ENCODE measurements around the gene SPATA2. TPM values are rescaled to one million over a fixed set of nuclear protein-coding genes. Genes with fewer than 3 reads are reported as not detected.

Gene SPATA2
- total RNA-seq, 1 experiment from 2014 or later: 6.6 TPM

- POLR2A ChIA-PET: interaction anchor here (0.7 to 1.3 kb wide), 3 partner anchors 21 to 592 kb away, joined by 3 read pairs; no protein-coding TSS in a partner anchor
- CTCF ChIA-PET: interaction anchor here (0.8 to 3.0 kb wide), 6 partner anchors 29 to 328 kb away, joined by 3 to 10 read pairs (median 4); no protein-coding TSS in a partner anchor
- no TSS peak for BruUV-seq (replicated peaks)
- H3K4me3 ChIP-seq (replicated peaks in 1 of 2; ENCODE audit: low read depth in 1 of 2, low read length in 2 of 2): peak within 1 kb of the TSS; percentile 96 to 99
- peaks cover 18 to 27% of the 10 kb centered on the region in 2 experiments for H3K4me1 ChIP-seq (ENCODE audit: control insufficient read depth in 1 of 2, insufficient read depth in 2 of 2, low read length in 2 of 2)
- DNase-seq (ENCODE audit: low read depth, low spot score): peak; percentile 83
- H3K9me2 ChIP-seq (ENCODE audit: insufficient read depth): no peaks in the 10 kb centered on the region
- peak within 1 kb of the TSS; percentile 65 for H3K27ac ChIP-seq (ENCODE audit: low read depth, low read length)
- peaks cover 6% of the 10 kb centered on the region in 2 experiments; a peak in 1 of 4 replicates for H3K36me3 ChIP-seq (ENCODE audit: control insufficient read depth in 1 of 2, insufficient read depth in 2 of 2, low read length in 2 of 2)
- peaks cover 50% of the 10 kb centered on the region for H3K79me2 ChIP-seq (ENCODE audit: insufficient read depth, low read length)
- H3K4me2 ChIP-seq (ENCODE audit: low read length): peak within 1 kb of the TSS; percentile 75
- H3K27me3 ChIP-seq (ENCODE audit: insufficient read depth, low read length): no peaks in the 10 kb centered on the region
- intact Hi-C loops (cut with micrococcal nuclease): loop anchor here (1.0 kb wide), 1 partner anchor 8 kb away; no protein-coding TSS in a partner anchor
- RAD21 ChIA-PET (ENCODE audit: low non-redundant PET in 1 of 2, low total read pairs in 2 of 2, uncharacterized antibody in 2 of 2, unreplicated experiment in 2 of 2): no interaction called here
- H4K20me1 ChIP-seq (ENCODE audit: insufficient read depth): no peaks in the 10 kb centered on the region
- H3K9ac ChIP-seq (ENCODE audit: low read length): peak within 1 kb of the TSS; percentile 97
- peak; percentile 89 for ATAC-seq
- no peaks in the 10 kb centered on the region for H3K9me3 ChIP-seq (ENCODE audit: control insufficient read depth in 1 of 2, insufficient read depth in 1 of 2, low read depth in 1 of 2, low read length in 2 of 2)
- H2AFZ ChIP-seq (ENCODE audit: low read depth, low read length, poor library complexity, severe bottlenecking): peak within 1 kb of the TSS; percentile 98
- TF ChIP-seq FOSL1 (IDR thresholded peaks at IDR 0.05; ENCODE audit: low read depth): no peak
- TF ChIP-seq ZNF274 (IDR thresholded peaks at IDR 0.05; ENCODE audit: low read depth, low read length): no peak
- TF ChIP-seq, protein P1, sequence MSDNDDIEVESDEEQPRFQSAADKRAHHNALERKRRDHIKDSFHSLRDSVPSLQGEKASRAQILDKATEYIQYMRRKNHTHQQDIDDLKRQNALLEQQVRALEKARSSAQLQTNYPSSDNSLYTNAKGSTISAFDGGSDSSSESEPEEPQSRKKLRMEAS (IDR thresholded peaks at IDR 0.05): peak; percentile 74; the same call in 1 of the 2 replicates
- TF ChIP-seq POLR2A (IDR thresholded peaks at IDR 0.05; ENCODE audit: borderline replicate concordance, extremely low read depth, insufficient read depth, insufficient read length): peak; percentile 58
- peak; percentile 58; the same call in 1 of the 2 replicates for TF ChIP-seq JUND (IDR thresholded peaks at IDR 0.05)
- TF ChIP-seq, protein P2, sequence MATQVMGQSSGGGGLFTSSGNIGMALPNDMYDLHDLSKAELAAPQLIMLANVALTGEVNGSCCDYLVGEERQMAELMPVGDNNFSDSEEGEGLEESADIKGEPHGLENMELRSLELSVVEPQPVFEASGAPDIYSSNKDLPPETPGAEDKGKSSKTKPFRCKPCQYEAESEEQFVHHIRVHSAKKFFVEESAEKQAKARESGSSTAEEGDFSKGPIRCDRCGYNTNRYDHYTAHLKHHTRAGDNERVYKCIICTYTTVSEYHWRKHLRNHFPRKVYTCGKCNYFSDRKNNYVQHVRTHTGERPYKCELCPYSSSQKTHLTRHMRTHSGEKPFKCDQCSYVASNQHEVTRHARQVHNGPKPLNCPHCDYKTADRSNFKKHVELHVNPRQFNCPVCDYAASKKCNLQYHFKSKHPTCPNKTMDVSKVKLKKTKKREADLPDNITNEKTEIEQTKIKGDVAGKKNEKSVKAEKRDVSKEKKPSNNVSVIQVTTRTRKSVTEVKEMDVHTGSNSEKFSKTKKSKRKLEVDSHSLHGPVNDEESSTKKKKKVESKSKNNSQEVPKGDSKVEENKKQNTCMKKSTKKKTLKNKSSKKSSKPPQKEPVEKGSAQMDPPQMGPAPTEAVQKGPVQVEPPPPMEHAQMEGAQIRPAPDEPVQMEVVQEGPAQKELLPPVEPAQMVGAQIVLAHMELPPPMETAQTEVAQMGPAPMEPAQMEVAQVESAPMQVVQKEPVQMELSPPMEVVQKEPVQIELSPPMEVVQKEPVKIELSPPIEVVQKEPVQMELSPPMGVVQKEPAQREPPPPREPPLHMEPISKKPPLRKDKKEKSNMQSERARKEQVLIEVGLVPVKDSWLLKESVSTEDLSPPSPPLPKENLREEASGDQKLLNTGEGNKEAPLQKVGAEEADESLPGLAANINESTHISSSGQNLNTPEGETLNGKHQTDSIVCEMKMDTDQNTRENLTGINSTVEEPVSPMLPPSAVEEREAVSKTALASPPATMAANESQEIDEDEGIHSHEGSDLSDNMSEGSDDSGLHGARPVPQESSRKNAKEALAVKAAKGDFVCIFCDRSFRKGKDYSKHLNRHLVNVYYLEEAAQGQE (IDR thresholded peaks at IDR 0.05; ENCODE audit: low read depth): no peak
- no peak for TF ChIP-seq EZH2 (IDR thresholded peaks at IDR 0.05)
- peak; percentile 98 for TF ChIP-seq YY1 (IDR thresholded peaks at IDR 0.05; ENCODE audit: extremely low read depth, insufficient replicate concordance, low read depth, low read length)
- no peak for TF ChIP-seq ATF3 (IDR thresholded peaks at IDR 0.05)
- no peak for TF ChIP-seq TCF7L2 (IDR thresholded peaks at IDR 0.05; ENCODE audit: borderline replicate concordance, extremely low read depth, insufficient read depth, insufficient read length)
- TF ChIP-seq ELF1 (IDR thresholded peaks at IDR 0.05; ENCODE audit: borderline replicate concordance, low read depth): no peak
- peak; percentile 78 for TF ChIP-seq EGR1 (IDR thresholded peaks at IDR 0.05; ENCODE audit: low read depth)
- peak; percentile 94 for TF ChIP-seq POLR2AphosphoS5 (IDR thresholded peaks at IDR 0.05; ENCODE audit: low read depth, low read length)
- peak; percentile 90 for TF ChIP-seq SIN3A (IDR thresholded peaks at IDR 0.05; ENCODE audit: low read depth)
- TF ChIP-seq SRF (IDR thresholded peaks at IDR 0.05; ENCODE audit: low read depth): no peak
- TF ChIP-seq RAD21 (IDR thresholded peaks at IDR 0.05; ENCODE audit: low read depth): no peak
- TF ChIP-seq EZH2phosphoT487 (IDR thresholded peaks at IDR 0.05; ENCODE audit: borderline replicate concordance): no peak
- TF ChIP-seq, protein P3, sequence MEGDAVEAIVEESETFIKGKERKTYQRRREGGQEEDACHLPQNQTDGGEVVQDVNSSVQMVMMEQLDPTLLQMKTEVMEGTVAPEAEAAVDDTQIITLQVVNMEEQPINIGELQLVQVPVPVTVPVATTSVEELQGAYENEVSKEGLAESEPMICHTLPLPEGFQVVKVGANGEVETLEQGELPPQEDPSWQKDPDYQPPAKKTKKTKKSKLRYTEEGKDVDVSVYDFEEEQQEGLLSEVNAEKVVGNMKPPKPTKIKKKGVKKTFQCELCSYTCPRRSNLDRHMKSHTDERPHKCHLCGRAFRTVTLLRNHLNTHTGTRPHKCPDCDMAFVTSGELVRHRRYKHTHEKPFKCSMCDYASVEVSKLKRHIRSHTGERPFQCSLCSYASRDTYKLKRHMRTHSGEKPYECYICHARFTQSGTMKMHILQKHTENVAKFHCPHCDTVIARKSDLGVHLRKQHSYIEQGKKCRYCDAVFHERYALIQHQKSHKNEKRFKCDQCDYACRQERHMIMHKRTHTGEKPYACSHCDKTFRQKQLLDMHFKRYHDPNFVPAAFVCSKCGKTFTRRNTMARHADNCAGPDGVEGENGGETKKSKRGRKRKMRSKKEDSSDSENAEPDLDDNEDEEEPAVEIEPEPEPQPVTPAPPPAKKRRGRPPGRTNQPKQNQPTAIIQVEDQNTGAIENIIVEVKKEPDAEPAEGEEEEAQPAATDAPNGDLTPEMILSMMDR (IDR thresholded peaks at IDR 0.05 in 2 of 3, conservative IDR thresholded peaks at IDR 0.05 in 1 of 3; ENCODE audit: borderline replicate concordance in 1 of 3, insufficient read depth in 1 of 3, low read depth in 2 of 3, low read length in 2 of 3): no peak
- TF ChIP-seq CBX3 (IDR thresholded peaks at IDR 0.05; ENCODE audit: low read depth): 0 out of 2 replicates have a peak, but pooled peaks have one; percentile 45
- TF ChIP-seq ZFX (IDR thresholded peaks at IDR 0.05): peak; percentile 33; the same call in 1 of the 2 replicates
- peak; percentile 63; the same call in 1 of the 2 replicates for TF ChIP-seq CEBPB (IDR thresholded peaks at IDR 0.05; ENCODE audit: low read depth)
- peak; percentile 89 for TF ChIP-seq SP1 (IDR thresholded peaks at IDR 0.05; ENCODE audit: low read depth)
Observed at GRCh38 chr20:49936153-49937026, 21.1 kb upstream of the SPATA2 start, which contains the start of gene RNF114. Gene RNF114 (plus strand): TSS chr20:49936397. CDS start chr20:49936413, 16 bp downstream.
